MCF 10A (cell line): Measurements from ENCODE around the gene ATP12A. TPM values are rescaled to one million over a fixed set of nuclear protein-coding genes. Genes with fewer than 3 reads are reported as not detected.
A peak's percentile ranks its signal among the peaks of the same experiment; 100 is the strongest.

Experiments used
- BruUV-seq: library from RNA; stranded (reverse); fragments of 400-500 nt; replicated peaks from 2 replicates; lab custom pipeline; 2021; lab: Mats Ljungman, UMichigan
- CTCF ChIA-PET: fragments of 300-600 bp; sonication (Branson Sonifier 250); formaldehyde crosslinking; extraction: SDS; loops from one replicate; lab custom pipeline; 2021; ENCODE audit warnings: antibody characterized with exemption, inconsistent platforms; lab: Yijun Ruan, JAX
- POLR2A ChIA-PET: fragments of 300-600, 350-650 bp; sonication (Branson Sonifier 250); formaldehyde crosslinking; extraction: SDS; loops from one replicate; lab custom pipeline; 2020; ENCODE audit warnings: antibody characterized with exemption, inconsistent platforms; lab: Yijun Ruan, JAX
- DNase-seq: peaks from one replicate; pipeline ENCODE4 v3.0.0-alpha.2; 2018; ENCODE audit not compliant: unreplicated experiment
- H3K27ac Mint-ChIP-seq: one replicate; pipeline ENCODE4 v1.8.0; 2022; ENCODE audit warnings: mild to moderate bottlenecking, low read depth, mixed read lengths; ENCODE audit not compliant: unreplicated experiment
- H3K27me3 Mint-ChIP-seq: one replicate; pipeline ENCODE4 v1.8.0; 2022; ENCODE audit warnings: mixed read lengths; ENCODE audit not compliant: insufficient read depth, unreplicated experiment
- H3K36me3 Mint-ChIP-seq: one replicate; pipeline ENCODE4 v1.8.0; 2022; ENCODE audit warnings: mild to moderate bottlenecking, moderate library complexity, mixed read lengths; ENCODE audit not compliant: insufficient read depth, unreplicated experiment
- H3K4me1 Mint-ChIP-seq: one replicate; pipeline ENCODE4 v1.8.0; 2022; ENCODE audit warnings: mixed read lengths; ENCODE audit not compliant: insufficient read depth, unreplicated experiment
- H3K4me3 Mint-ChIP-seq: one replicate; pipeline ENCODE4 v1.8.0; 2022; ENCODE audit warnings: mild to moderate bottlenecking, moderate library complexity, mixed read lengths; ENCODE audit not compliant: unreplicated experiment
- H3K9me3 Mint-ChIP-seq: one replicate; pipeline ENCODE4 v1.8.0; 2022; ENCODE audit warnings: mixed read lengths; ENCODE audit not compliant: unreplicated experiment
- CTCF ChIP-seq: fragments of 200-600 bp; IDR thresholded peaks from one replicate; pipeline ENCODE4 v1.8.0; 2022; ENCODE audit warnings: antibody characterized with exemption, mild to moderate bottlenecking; ENCODE audit not compliant: unreplicated experiment
- intact Hi-C: fragments of 100-400 bp; cut with micrococcal nuclease; formaldehyde crosslinking; loops from 2 replicates; pipeline ENCODE4 v1.14.1; 2022
- total RNA-seq: library from RNA; stranded (reverse); gene quantifications from 2 replicates; pipeline ENCODE4 v1.2.3, GENCODE V29; 2022

ATP12A gene
- total RNA-seq, 1 experiment from 2014 or later, result not detected

DNA sequence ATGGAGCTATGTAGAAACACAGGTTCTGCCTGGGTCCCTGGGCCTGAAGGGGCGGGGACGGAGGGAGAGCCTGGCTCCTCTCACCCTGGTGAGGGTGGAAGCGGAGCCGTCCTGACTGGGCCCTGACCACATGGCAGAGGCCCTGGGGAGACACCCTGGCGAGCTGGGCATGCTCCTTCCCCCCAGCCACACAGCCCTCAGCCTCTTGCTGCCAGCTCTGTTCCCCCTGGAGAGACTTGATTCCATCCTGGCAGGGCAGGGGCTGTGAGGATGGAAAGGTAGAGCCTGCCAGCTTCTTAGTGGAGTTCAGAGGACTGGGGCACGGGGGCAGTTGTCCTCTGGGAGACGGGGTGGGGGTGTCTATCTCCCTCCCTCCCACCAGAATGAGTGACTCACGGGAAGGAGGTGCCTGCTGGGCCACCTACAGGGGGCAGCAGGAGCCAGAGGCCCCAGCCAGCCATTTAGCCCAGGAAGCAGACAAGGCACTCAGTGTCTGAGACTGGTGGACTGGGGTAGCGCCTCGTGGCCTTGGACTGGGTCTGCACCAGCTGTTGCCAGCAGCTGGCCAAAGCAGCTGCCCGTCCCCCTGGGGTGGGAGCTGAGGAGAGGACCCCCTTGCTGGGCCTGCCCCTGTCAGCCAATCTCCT lies 60.9 kb downstream of the ATP12A start:
- no peaks in the 10 kb centered on the region for H3K9me3 Mint-ChIP-seq
- intact Hi-C loops, result no loop called here
- peak; percentile 25 for TF ChIP-seq CTCF
- no peak overlapping the region for H3K4me3 Mint-ChIP-seq
- peaks cover 11% of the 10 kb centered on the region for H3K27me3 Mint-ChIP-seq
- H3K36me3 Mint-ChIP-seq, result no peaks in the 10 kb centered on the region
- ChIA-PET CTCF (interaction anchor here (0.6 to 1.5 kb wide), 7 partner anchors 14 to 259 kb away, joined by 3 to 9 read pairs (median 3); no protein-coding TSS in a partner anchor), POLR2A (no interaction called here)
- peak; percentile 33 for DNase-seq
- BruUV-seq, result no TSS peak
- H3K27ac Mint-ChIP-seq, result no peak overlapping the region
- no peaks in the 10 kb centered on the region for H3K4me1 Mint-ChIP-seq

DNA sequence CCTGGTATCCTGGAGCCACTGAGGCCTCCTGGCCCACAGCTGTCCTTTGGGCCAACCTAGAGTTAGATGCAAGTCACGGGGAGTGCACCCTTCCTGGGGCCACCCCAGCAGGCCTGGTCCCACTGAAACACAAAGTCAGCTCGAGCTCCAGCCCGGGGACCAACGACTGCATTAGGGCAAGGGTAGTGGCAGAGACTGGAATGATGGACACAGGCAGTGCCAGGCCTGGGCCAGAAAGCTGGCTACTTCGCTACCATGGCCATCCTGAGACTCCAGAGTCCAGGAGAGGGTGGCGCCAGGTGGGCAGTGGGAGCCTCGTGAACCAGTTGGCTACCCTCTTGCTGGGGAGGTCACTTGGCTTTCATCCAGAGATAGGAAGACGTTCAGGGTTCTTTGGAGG lies 61.6 kb downstream of the ATP12A start:
- TF ChIP-seq CTCF, result no peak
- Mint-ChIP-seq H3K27me3 (peaks cover 11% of the 10 kb centered on the region), H3K4me3 (no peak overlapping the region), H3K9me3 (no peaks in the 10 kb centered on the region), H3K36me3 (no peaks in the 10 kb centered on the region), H3K27ac (no peak overlapping the region), H3K4me1 (no peaks in the 10 kb centered on the region)
- intact Hi-C loops, result no loop called here
- ChIA-PET CTCF (interaction anchor here (1.1 to 1.5 kb wide), 3 partner anchors 14 to 254 kb away, joined by 3 to 9 read pairs (median 4); no protein-coding TSS in a partner anchor), POLR2A (interaction anchor here (0.7 kb wide), 1 partner anchor 217 kb away, joined by 3 read pairs; no protein-coding TSS in a partner anchor)
- DNase-seq, result no peak
- no TSS peak for BruUV-seq

GRCh38 chr13:24742294-24742693 lies 62.1 kb downstream of the ATP12A start:
- Mint-ChIP-seq H3K9me3 (no peaks in the 10 kb centered on the region), H3K27me3 (peaks cover 11% of the 10 kb centered on the region), H3K4me1 (no peaks in the 10 kb centered on the region), H3K36me3 (no peaks in the 10 kb centered on the region), H3K4me3 (no peak overlapping the region), H3K27ac (no peak overlapping the region)
- intact Hi-C loops, result no loop called here
- TF ChIP-seq CTCF, result no peak
- CTCF ChIA-PET, result interaction anchor here (1.1 kb wide), 1 partner anchor 116 kb away, joined by 4 read pairs; no protein-coding TSS in a partner anchor
- peak; percentile 37 for DNase-seq
- POLR2A ChIA-PET, result interaction anchor here (0.7 kb wide), 1 partner anchor 218 kb away, joined by 3 read pairs; no protein-coding TSS in a partner anchor
- BruUV-seq, result no TSS peak

DNA sequence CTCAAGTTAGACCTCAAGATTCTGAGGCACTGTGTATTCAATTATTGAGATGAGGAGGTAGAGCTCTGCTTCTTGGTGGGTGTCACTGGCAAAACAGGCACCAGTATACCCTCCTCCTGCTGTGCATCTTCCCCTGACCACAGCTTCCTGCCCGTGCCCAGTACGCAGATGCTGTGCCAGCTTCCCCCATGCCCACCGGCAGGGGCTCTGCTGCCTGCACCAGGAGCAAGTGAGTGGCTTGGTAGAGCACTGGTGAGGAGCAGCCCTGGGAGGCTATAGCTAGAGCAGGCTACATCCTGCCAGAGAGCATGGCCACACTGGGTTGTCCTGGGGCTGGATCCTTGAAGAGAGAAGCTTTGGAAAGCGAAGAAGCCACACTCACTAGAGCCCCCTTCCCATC lies 62.8 kb downstream of the ATP12A start:
- H3K27me3 Mint-ChIP-seq, result peaks cover 11% of the 10 kb centered on the region
- DNase-seq, result no peak
- H3K27ac Mint-ChIP-seq, result no peak overlapping the region
- ChIA-PET CTCF (no interaction called here), POLR2A (no interaction called here)
- no peaks in the 10 kb centered on the region for H3K36me3 Mint-ChIP-seq
- no peak overlapping the region for H3K4me3 Mint-ChIP-seq
- no peaks in the 10 kb centered on the region for H3K4me1 Mint-ChIP-seq
- BruUV-seq, result no TSS peak
- intact Hi-C loops, result no loop called here
- no peaks in the 10 kb centered on the region for H3K9me3 Mint-ChIP-seq
- TF ChIP-seq CTCF, result no peak
